ENCODE data around the gene CACNA2D3. TPM values are rescaled to one million over a fixed set of nuclear protein-coding genes. Genes with fewer than 3 reads are reported as not detected.
"Not testable (repeated sequence)": the region's sequence is repeated elsewhere in the genome, so short reads cannot be mapped to it uniquely, and the experiment has no call there.

CACNA2D3 gene
- total RNA-seq (2014; rRNA removed) = under 0.01 and 0.06 TPM in 2 replicates
- polyA plus RNA-seq (2012) = 0.09 TPM

DNA sequence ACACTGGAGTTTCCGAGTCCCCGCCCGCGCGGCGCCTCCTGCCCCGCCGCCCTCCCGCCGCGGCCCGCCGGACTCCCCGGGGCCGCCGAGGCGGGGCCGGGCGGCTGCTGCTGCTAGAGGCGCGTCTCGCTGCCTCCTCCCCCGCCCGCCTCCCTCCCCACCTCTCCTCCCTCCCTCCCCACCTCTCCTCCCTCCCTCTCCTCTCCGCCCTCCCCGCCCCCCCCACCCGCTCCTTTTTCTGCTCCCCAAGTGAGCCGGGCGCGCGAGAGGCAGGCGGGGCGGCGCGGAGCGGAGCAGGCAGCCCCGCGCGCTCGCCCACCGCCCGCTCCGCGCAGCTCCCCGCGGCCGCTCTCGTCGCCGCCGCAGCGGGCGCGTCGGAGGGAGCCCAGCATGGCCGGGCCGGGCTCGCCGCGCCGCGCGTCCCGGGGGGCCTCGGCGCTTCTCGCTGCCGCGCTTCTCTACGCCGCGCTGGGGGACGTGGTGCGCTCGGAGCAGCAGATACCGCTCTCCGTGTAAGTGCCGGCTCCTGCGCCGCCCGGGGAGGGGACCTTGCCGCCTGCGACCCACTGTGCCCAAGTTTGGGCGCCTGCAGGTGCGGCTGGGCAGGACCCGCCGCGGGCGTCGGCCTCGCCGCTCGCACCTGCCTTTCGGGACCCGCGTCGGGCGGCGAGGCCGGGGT, at the start of gene CACNA2D3:
Gene CACNA2D3 (plus strand): TSS at position 229 of the 679 bp plus-strand sequence.
- no peak for DNase-seq (ENCODE audit: low read depth)

DNA sequence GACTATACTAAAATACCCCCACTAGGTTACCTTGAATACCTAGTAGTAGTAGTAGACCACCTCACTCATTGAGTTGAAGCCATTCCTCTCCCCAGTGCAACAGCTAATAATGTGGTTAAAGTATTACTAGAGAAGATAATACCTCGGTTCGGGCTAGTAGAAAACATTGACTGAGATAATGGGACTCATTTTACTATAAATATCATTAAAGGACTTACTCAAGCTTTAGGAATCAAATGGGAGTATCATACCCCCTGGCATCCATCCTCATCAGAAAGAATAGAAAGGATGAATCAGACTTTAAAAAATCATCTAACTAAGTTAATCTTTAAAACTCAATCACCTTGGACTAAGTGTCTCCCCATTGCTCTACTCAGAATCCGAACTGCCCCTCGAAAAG, 49.0 kb upstream of the CACNA2D3 start:
- DNase-seq (ENCODE audit: low read depth) = no peak

DNA sequence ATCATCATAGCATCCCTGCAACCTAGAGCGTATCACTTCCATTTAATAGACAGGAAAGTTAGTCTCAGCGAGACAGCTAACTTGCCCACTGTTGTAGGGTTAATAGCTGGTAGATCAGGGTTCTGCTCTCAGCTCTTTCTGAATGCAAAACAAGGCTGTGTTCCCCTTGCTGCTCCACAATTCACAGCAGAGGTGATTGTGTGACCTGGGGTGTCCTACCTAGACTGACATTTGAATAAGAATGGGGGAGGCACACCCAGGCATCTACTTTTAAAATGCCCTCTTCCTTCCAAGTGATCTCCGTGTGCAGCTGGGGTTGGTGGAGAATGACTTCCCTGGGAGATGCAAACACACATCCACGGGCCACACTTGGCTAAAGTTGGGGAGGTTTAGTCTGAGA, 43.0 kb upstream of the CACNA2D3 start:
- no peak for DNase-seq (ENCODE audit: low read depth)

DNA sequence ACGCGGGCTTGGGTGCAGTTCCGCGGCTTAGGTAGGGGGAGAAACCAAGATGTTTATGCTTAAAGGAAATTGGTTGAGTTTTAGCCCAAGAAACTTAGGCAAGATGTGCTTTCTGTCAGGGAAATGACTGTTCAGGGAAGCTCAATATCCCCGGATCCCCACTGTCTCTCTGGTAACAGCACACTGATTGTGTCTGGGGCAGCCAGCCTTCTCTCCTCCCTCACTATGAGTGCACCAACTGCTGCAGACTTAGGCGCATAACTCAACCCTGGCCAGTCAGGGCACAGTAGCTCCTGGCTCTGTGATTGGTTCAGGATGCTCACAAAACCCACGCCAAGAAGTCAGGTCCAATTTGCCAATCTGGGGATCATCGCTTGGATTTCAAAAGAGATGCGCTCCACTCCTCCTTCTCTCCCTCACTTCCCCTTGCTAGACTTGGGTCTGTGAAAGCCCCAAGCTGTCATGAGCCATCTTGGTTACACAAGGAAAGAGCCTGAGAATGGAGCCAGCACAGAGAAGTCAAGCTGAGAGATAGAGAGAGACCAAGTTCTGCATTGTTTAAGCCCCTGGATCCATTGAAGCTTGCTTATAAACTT, 42.5 kb upstream of the CACNA2D3 start:
- no peak for DNase-seq (ENCODE audit: low read depth)

DNA sequence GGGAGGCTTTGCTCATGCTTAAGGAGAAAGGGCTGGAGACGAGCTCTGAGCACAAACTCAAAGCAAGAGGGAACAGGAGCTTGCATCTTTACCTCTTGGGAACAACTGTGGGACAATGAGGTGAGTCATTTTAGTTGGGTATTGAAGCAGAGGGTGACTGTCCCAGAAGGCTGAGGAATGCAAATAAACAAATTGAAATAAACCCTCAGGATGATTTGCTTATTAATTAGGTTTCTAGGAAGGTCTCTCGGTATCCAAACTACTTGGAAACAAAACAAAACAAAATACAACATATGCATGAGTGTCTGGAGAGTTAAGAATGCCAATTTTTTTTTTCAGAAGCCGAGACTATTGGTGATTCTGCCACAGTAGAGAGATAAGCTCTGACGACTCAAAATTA, 38.4 kb upstream of the CACNA2D3 start:
- DNase-seq (ENCODE audit: low read depth) = no peak

DNA sequence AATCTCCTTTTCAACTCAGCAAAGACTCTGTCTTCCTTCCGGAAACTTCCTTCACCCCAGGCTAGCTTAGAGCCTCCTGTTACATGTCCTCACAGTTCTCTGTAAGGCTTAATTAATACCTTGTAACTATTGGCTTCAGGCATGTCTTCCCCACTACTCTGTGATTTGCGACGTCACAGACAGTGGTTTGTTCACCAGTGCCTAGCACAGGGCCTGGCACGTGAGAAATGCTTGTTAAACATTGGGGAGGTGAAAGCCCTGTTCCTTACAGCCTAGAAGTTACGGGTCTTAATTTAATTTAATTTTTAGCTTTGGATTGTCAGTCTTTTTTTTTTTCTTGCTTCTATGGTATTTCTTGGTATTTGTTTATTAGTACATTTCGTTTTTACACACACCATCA, 36.4 kb upstream of the CACNA2D3 start:
- DNase-seq (ENCODE audit: low read depth) = no peak

DNA sequence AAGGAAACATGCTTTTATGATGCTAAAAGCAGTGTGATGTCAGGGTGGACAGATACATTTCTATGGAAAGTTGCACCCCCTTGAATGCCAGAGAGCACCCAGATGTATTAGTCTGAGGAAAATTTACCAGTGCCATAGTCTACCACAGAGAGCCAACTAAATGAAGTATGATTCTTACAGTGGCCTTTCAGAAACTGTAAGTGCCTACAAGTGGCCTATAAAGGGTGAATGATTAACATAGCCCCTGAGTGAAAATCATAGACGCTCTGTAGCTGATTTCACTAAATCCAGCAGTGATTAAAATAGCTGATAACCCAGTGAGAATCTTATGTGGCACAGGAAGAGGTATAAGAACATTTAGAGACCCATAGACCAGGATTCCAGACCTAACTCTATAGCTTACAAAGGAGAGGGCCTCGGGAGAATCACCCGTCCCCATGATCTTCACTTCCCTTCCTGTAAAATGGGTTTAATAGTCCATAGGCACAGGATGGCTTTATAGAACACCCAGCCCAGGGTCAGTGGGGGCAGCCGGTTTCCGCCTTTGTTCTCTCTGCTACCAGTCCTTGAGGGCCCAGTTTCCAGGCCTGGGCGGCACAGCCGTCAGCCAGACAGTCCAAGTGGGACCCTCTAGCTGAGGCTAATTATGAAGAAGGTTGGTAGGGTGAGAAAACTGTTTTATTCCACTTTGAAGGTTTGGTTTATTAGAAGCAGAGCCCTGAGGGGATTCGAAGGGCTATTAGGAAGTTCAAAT, 35.5 kb upstream of the CACNA2D3 start:
- no peak for DNase-seq (ENCODE audit: low read depth)

DNA sequence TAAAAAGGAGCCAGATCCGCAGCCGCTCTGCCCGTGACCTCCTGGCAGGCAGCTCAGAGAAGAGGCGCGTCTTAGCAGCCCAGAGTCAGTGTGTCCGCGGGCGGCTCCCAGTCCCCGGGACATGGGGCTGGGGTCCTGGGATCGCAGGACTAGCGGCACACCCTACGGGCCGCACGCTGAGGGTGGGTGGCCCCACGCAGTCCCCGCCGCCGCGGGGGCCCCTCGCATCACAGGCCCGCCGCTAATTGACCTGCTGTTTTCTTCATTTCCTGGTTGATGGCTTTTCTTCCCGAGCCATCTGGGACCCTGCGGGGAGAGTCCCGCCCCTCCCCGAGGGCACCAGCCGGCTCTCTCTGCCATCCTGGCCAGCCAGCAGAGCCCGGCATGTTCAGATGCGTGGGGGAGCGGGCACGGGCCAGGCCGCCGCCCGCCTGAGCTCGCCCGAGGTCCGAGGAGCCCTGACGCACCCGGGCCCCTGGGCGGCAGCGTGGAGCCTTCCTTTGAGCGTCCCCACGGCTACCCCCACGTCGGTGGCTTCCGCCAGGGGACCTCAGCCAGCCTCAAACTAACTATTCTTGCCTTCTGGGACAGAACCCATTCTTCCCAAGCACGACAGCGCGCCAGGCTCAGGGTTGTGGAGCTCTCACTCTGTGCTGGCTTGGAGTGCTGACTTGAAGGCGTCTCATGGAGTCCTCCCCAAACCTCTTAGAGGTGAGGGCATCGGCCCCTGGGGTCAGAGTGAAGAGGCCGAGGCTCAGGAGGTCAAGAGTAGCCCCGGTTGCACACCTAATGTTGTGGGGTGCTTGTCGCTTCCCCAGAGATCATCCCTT, 34.6 kb upstream of the CACNA2D3 start:
- no peak for DNase-seq (ENCODE audit: low read depth)

DNA sequence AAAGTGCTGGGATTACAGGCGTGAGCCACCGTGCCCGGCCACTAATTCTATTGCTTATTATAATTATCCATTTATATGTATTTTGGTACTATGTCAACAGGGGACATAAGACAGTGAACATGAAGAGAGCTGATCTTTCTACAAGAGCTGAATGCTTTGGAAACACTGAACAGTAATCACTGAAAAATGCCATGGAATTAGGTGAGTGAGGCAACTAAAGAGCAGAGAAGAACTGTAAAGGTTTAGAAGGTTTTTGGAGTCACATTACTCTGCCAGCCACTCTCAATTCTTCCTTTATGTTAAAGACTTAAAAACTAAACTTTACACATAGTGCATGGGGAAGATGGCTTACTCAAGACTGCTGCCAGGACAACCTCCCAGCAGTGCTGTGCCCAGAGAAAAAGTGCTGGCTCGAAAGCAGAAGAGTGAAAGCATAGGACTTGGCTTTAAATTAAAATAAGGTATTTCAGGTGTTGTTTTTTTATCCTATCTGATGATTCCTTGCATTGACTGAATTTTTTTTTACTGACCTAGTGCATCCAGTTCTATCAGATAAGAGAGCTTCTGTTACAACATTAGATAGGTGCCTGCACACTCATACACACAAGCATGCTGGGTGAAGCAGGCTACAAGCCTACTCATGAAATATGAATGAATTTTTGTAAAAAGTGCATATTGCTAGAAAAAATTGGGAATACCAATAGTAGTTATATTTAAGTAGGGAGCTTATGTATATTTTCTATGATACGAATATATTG, 28.7 kb upstream of the CACNA2D3 start:
- no peak for DNase-seq (ENCODE audit: low read depth)

DNA sequence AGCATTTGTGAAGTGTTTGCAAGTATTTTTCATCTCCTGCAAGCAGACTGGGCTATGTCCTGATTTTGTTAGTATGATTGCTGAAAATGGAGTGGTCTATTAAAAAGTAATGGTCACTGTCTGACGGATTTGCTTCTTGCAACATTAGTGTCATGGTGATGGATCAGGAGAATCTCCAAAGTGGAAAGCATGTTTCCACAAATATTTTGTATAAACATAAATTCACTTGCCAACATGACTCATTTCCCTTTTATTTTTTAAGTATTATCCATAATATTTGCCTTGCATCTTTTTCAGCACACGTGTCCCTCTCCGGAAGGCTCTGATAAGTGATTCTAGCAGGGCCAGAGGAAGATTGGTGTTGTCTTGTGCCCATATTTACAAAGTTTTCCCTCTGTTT, 27.4 kb upstream of the CACNA2D3 start:
- no peak for DNase-seq (ENCODE audit: low read depth)

DNA sequence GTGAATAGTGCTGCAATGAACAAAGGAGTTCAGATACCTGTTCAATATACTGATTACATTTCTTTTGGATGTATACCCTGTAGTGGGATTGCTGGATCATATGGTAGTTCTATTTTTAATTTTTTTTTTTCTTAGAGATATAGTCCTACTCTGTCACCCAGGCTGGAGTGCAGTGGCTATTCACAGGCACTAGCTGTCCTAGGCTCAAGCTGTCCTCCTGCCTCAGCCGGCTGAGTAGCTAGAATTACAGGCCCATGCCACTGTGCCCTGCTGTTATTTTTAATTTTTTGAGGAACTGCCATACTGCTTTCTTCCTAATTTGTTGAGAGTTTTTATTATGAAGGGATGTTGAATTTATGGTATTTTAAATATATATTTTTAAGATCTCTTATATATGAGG, 23.0 kb upstream of the CACNA2D3 start:
- DNase-seq (ENCODE audit: low read depth) = no peak

DNA sequence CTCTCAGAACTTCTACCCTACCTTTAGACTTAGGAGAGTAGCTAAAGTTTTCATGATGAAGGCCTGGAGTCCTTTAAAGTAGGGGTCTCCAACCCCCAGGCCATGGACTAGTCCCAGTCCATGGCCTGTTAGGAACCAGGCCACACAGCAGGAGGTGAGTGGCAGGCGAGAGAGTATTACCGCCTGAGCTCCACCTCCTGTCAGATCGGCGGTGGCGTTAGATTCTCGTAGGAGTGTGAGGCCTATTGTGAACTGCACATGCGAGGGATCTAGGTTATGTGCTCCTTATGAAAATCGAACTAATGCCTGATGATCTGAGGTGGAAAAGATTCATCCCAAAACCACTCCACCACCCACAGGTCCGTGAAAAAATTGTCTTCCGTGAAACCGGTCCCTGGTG, 18.3 kb upstream of the CACNA2D3 start:
- no peak for DNase-seq (ENCODE audit: low read depth)

DNA sequence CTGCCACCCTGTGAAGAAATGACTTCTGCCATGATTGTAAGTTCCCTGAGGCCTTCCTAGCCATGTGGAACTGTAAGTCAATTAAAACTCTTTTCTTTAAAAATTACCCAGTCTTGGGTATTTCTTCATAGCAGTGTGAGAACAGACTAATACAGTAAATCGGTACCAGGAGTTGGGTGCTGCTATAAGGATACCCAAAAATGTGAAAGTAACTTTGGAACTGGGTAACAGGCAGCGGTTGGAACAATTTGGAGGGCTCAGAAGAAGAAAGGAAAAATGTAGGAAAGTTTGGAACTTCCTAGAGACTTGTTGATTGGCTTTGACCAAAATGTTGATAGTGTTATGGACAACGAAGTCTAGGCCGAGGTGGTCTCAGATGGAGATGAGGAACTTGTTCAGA, 6.2 kb upstream of the CACNA2D3 start:
- DNase-seq (ENCODE audit: low read depth) = not testable (repeated sequence)

DNA sequence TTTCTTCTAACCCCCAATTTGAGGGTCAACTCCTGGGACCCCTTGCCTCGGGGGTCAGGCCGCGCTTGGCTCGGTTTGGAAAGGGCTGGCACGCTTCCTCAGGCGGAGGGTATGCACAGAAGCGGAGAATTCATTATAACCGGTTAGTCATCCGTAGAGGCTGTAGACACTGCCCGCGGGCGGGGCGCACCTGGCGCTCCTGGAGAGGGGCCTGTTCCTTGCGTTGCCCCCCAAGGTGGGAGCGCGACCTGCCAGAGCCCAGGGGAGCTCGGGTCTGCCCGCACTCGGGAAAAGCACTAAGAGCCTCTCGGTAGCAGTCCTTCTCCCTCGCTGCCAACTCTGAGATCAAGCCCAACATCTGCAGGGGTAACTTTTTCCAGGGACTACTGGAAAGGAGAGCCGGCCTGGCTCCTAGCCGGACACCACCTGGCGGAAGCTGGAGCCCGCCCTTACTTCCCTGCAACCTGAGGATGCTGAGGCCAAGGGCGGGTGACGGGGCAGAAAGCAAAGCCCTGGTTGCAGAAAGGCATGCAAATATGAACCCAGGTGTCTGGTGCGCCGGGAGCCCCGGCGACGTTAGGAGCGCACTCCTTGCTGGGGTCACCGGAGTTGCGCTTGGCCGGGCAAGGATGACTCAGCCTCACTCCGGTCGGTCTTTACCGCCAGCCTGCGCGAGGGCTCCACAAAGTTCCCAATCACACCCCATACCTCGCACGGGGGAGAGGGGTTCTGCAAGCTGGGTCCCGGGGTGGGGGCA, 1.5 kb upstream of the CACNA2D3 start:
- DNase-seq (ENCODE audit: low read depth) = no peak

DNA sequence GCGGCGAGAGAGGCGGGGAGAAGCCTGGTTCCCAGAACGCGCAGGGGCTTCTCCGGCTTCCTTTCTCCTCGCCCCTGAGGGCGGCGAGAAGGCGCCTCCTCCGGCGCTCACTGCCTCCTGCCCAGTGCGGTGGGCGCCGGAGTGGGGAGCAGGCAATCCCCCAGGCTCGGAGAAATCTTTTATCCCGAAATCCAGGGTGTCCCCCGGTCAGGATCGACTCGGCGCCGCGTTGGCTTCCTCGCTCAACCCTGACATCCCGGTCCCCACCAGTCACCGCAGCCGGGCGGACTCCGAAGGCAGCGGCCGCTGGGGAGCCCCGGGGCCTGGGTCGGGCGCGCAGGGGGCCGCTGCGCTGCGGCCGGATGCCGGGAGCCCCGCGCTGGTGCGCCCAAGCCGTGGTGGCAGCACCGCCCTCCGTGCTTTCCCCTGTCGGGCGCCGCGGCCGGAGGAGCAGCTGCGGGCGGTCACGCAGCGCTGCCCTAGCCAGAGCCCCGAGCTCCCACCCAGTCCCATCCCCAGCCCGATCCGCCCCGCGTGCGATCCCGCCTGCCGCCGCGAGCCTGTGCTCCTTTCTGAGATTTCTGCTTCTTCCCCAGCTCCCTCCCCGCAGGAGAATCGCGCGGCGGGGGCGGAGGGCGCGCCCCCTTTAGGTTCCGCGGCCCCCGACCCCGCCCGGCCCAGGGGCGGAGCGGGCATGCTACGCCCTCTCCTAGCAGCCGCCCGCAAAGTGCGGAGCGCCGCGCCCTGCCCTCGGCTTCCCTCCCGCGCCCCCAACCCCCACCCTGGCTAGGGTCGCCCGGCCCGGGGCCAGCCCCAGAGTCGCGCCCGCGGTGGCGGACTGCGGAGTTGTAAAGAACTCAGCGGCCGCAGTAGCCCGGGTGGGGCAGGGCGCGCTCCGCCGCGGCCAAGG, 683 bp upstream of the CACNA2D3 start:
- no peak for DNase-seq (ENCODE audit: low read depth)

DNA sequence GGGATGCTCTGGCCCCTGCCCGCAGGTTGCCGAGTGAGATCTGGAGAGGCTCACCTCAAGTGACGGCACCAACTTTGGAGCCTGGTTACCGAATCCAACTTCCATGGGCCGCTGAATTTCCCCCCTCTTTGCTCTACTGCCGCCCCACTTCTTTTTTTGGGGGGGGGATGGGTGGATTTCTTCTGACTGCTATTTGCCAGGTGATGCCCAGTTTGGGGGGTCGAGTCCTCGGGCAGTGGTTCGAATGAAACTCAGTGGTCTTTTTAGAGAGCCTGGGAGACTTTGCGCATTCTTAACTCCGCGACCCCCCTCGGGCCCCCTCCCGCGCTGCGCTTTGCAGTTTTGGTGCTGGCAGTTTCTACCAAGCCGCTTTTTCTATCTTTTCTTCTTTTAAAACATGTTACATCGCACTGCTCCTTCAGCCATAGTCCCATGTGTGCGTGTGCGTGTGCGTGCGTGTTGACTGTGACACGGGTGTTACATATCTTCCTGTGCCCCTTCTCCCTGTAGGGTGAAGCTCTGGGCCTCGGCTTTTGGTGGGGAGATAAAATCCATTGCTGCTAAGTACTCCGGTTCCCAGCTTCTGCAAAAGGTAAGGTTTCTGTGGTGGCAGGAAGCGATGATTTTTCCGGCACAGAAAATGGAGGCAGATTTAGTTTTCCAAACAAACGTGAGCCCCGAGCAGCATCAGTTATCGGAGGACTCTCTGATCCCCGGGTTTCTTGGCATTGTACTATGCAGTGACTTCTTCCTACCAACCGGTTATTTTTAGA, 837 bp downstream of the CACNA2D3 start:
- no peak for DNase-seq (ENCODE audit: low read depth)

DNA sequence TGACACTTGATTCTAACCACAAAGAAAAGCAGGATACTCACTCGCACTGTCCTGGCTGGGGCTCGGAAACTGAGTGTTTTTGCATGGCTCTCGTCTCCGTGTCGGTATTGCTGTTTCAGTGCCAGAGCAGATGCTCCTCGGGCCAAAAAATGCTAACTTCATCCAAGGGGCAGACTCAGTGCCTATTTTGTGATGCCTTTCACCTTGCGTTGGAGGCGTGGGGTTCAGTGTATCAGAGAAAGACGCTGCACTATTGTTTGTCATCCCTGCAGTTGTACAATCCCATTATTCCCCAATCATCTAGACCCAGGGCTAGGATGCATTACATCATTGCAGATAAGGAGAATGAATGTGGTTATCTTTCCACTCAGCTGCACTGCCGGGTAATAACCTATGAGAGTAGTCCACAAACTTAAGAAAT, 1.4 kb downstream of the CACNA2D3 start:
- peak; percentile 0 for DNase-seq (ENCODE audit: low read depth)

DNA sequence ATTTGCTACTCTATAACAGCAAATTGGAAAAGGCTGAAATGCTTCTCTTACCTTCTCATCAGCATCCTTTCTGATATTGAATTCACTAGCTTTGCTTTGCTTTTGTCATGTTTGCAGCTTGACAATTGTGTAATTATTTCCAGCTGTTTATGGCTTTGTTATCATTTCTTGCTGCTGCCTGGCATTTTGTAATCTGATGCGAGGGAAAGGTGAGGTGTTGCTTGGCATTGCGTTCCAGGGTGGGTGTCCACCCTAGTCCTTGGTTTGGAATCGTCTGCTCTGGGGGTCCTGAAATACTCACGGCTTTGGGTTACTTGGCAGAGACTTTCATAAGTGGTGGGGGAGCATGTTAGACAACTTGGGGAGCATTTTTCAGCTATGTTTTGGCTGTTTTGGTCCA, 2.9 kb downstream of the CACNA2D3 start:
- DNase-seq (ENCODE audit: low read depth) = no peak

DNA sequence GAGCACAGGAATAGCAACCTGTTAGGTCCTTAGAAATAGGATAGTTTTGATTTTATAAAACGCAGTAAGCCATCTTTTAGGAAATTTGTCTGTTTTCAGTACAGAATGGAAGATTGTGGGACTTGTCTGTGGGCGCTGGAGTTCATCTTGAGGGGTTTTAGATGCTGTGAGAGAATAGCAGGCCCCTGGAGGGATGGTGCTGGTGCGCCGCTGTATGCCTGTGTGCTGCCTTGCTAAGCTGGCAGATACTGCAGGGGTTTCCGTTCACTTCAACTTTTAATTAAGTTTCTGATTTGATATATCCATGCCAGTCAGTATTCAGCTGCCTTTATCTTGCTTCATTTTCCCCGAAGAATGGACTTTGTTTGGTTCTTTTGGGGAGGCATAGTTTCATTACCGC, 4.2 kb downstream of the CACNA2D3 start:
- DNase-seq (ENCODE audit: low read depth) = no peak

Data from LHCN-M2 (cell line).